HepG2 (cell line): ENCODE results near the gene LRIG1. TPM values are rescaled to one million over a fixed set of nuclear protein-coding genes. Genes with fewer than 3 reads are reported as not detected.

Source experiments
- ATRX ChIP-seq: sonication (generic); formaldehyde crosslinking; IDR thresholded peaks from 2 replicates; pipeline ENCODE4 v1.4.0; 2020; ENCODE audit warnings: missing genetic modification reagents, borderline replicate concordance
- EHMT2 ChIP-seq: fragments of 200-600 bp; sonication (generic); IDR thresholded peaks from 2 replicates; pipeline ENCODE4 v1.7.0; 2017; ENCODE audit warnings: antibody characterized with exemption, low read depth, low read length, borderline replicate concordance
- FOSL2 ChIP-seq: sonication (generic); formaldehyde crosslinking; IDR thresholded peaks from 2 replicates; pipeline ENCODE4 v1.4.0; 2020; ENCODE audit warnings: missing genetic modification reagents
- MIER2 ChIP-seq: IDR thresholded peaks from 2 replicates; pipeline ENCODE4 v1.6.1; 2016; ENCODE audit warnings: missing biosample characterization, missing genetic modification reagents
- SRY ChIP-seq: sonication (generic); formaldehyde crosslinking; IDR thresholded peaks from 2 replicates; pipeline ENCODE4 v1.8.0; 2022; ENCODE audit warnings: mild to moderate bottlenecking, missing genetic modification reagents
- polyA plus RNA-seq, 8 experiments: library from polyadenylated mRNA; depleted of rRNA in 3 of 8; stranded (reverse) in 7 of 8; unstranded in 1 of 8; fragments of >200 nt; fragmentation: Illumina TruSeq in 4 of 8; extraction: Trizol in 4 of 8; gene quantifications; 2 replicates each; pipeline versions ENCODE4 v1.2.1 to v1.2.3, GENCODE V29; 2011 to 2016; ENCODE audit warnings: low read depth in 4 of 8, missing spikeins in 1 of 8, mixed read lengths in 1 of 8; ENCODE audit not compliant: insufficient read depth in 1 of 8
- total RNA-seq, 5 experiments: library from RNA; depleted of rRNA; stranded (reverse); fragments of >200 nt; fragmentation: Illumina TruSeq; extraction: Trizol; gene quantifications; 2 replicates each; pipeline ENCODE4 v1.2.3, GENCODE V29; 2016; ENCODE audit warnings: low read depth in 1 of 5
- TF ChIP-seq, protein P1 (sequence below): sonication (generic); formaldehyde crosslinking; IDR thresholded peaks from 2 replicates; pipeline ENCODE4 v1.4.0; 2020; ENCODE audit warnings: missing genetic modification reagents
- TF ChIP-seq, protein P2 (sequence below): sonication (generic); formaldehyde crosslinking; IDR thresholded peaks from 2 replicates; pipeline ENCODE4 v1.4.0; 2020; ENCODE audit warnings: missing genetic modification reagents, mild to moderate bottlenecking, borderline replicate concordance
- TF ChIP-seq, protein P3 (sequence below): IDR thresholded peaks from 2 replicates; pipeline ENCODE4 v1.6.1; 2016; ENCODE audit warnings: low read depth
- TF ChIP-seq, protein P4 (sequence below): sonication (generic); formaldehyde crosslinking; IDR thresholded peaks from 2 replicates; pipeline ENCODE4 v1.4.0; 2020; ENCODE audit warnings: mild to moderate bottlenecking, missing genetic modification reagents, borderline replicate concordance
- TF ChIP-seq, protein P5 (sequence below): sonication (generic); formaldehyde crosslinking; conservative IDR thresholded peaks from 2 replicates; pipeline ENCODE4 v1.4.0; 2020; ENCODE audit warnings: missing genetic modification reagents
- TF ChIP-seq, protein P6 (sequence below): sonication (generic); formaldehyde crosslinking; IDR thresholded peaks from 2 replicates; pipeline ENCODE4 v1.4.0; 2020; ENCODE audit warnings: mild to moderate bottlenecking, missing genetic modification reagents

LRIG1 gene
- total and polyA plus RNA-seq, 2 of the 13 experiments (the other 11 are each of a cell fraction or from before 2014, with no cell fraction given), result 17.8 to 24.8 TPM

DNA sequence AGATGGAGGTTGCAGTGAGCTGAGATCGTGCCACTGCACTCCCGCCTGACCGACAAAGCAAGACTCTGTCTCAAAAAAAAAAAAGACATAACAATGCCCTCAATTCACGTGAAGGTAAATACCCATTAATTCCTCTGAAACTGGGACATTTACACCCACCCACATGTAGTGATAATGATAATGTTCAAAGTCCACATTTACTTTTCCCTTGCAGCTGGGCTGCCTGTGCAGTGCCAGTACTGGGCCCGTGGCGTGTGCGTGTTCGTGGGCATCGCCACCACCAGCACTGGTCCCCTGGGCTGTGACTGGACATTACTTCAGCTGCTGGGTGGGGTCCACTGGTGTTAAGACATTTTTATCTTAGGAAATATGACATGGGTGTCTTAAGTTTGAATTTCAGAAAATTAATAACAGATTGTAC, 156.4 kb downstream of the LRIG1 start (continued):
- TF ChIP-seq, protein P1, sequence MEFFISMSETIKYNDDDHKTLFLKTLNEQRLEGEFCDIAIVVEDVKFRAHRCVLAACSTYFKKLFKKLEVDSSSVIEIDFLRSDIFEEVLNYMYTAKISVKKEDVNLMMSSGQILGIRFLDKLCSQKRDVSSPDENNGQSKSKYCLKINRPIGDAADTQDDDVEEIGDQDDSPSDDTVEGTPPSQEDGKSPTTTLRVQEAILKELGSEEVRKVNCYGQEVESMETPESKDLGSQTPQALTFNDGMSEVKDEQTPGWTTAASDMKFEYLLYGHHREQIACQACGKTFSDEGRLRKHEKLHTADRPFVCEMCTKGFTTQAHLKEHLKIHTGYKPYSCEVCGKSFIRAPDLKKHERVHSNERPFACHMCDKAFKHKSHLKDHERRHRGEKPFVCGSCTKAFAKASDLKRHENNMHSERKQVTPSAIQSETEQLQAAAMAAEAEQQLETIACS (CRISPR knock-in tag), result no peak
- TF ChIP-seq ATRX (no peak), FOSL2 (no peak), SRY (no peak), MIER2 (CRISPR knock-in tag) (no peak), EHMT2 (no peak)
- TF ChIP-seq, protein P2, sequence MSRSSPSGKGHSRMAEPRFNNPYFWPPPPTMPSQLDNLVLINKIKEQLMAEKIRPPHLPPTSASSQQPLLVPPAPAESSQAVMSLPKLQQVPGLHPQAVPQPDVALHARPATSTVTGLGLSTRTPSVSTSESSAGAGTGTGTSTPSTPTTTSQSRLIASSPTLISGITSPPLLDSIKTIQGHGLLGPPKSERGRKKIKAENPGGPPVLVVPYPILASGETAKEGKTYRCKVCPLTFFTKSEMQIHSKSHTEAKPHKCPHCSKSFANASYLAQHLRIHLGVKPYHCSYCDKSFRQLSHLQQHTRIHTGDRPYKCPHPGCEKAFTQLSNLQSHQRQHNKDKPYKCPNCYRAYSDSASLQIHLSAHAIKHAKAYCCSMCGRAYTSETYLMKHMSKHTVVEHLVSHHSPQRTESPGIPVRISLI, result peak; percentile 74
- TF ChIP-seq, protein P3, sequence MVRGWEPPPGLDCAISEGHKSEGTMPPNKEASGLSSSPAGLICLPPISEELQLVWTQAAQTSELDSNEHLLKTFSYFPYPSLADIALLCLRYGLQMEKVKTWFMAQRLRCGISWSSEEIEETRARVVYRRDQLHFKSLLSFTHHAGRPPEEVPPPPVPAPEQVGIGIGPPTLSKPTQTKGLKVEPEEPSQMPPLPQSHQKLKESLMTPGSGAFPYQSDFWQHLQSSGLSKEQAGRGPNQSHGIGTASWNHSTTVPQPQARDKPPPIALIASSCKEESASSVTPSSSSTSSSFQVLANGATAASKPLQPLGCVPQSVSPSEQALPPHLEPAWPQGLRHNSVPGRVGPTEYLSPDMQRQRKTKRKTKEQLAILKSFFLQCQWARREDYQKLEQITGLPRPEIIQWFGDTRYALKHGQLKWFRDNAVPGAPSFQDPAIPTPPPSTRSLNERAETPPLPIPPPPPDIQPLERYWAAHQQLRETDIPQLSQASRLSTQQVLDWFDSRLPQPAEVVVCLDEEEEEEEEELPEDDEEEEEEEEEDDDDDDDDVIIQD (CRISPR knock-in tag), result peak; percentile 59; the same call in 1 of the 2 replicates
- TF ChIP-seq, protein P4, sequence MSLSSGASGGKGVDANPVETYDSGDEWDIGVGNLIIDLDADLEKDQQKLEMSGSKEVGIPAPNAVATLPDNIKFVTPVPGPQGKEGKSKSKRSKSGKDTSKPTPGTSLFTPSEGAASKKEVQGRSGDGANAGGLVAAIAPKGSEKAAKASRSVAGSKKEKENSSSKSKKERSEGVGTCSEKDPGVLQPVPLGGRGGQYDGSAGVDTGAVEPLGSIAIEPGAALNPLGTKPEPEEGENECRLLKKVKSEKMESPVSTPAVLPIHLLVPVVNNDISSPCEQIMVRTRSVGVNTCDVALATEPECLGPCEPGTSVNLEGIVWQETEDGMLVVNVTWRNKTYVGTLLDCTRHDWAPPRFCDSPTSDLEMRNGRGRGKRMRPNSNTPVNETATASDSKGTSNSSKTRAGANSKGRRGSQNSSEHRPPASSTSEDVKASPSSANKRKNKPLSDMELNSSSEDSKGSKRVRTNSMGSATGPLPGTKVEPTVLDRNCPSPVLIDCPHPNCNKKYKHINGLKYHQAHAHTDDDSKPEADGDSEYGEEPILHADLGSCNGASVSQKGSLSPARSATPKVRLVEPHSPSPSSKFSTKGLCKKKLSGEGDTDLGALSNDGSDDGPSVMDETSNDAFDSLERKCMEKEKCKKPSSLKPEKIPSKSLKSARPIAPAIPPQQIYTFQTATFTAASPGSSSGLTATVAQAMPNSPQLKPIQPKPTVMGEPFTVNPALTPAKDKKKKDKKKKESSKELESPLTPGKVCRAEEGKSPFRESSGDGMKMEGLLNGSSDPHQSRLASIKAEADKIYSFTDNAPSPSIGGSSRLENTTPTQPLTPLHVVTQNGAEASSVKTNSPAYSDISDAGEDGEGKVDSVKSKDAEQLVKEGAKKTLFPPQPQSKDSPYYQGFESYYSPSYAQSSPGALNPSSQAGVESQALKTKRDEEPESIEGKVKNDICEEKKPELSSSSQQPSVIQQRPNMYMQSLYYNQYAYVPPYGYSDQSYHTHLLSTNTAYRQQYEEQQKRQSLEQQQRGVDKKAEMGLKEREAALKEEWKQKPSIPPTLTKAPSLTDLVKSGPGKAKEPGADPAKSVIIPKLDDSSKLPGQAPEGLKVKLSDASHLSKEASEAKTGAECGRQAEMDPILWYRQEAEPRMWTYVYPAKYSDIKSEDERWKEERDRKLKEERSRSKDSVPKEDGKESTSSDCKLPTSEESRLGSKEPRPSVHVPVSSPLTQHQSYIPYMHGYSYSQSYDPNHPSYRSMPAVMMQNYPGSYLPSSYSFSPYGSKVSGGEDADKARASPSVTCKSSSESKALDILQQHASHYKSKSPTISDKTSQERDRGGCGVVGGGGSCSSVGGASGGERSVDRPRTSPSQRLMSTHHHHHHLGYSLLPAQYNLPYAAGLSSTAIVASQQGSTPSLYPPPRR (CRISPR knock-in tag), result no peak
- TF ChIP-seq, protein P5, sequence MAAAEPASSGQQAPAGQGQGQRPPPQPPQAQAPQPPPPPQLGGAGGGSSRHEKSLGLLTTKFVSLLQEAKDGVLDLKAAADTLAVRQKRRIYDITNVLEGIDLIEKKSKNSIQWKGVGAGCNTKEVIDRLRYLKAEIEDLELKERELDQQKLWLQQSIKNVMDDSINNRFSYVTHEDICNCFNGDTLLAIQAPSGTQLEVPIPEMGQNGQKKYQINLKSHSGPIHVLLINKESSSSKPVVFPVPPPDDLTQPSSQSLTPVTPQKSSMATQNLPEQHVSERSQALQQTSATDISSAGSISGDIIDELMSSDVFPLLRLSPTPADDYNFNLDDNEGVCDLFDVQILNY (CRISPR knock-in tag), result no peak
- TF ChIP-seq, protein P6, sequence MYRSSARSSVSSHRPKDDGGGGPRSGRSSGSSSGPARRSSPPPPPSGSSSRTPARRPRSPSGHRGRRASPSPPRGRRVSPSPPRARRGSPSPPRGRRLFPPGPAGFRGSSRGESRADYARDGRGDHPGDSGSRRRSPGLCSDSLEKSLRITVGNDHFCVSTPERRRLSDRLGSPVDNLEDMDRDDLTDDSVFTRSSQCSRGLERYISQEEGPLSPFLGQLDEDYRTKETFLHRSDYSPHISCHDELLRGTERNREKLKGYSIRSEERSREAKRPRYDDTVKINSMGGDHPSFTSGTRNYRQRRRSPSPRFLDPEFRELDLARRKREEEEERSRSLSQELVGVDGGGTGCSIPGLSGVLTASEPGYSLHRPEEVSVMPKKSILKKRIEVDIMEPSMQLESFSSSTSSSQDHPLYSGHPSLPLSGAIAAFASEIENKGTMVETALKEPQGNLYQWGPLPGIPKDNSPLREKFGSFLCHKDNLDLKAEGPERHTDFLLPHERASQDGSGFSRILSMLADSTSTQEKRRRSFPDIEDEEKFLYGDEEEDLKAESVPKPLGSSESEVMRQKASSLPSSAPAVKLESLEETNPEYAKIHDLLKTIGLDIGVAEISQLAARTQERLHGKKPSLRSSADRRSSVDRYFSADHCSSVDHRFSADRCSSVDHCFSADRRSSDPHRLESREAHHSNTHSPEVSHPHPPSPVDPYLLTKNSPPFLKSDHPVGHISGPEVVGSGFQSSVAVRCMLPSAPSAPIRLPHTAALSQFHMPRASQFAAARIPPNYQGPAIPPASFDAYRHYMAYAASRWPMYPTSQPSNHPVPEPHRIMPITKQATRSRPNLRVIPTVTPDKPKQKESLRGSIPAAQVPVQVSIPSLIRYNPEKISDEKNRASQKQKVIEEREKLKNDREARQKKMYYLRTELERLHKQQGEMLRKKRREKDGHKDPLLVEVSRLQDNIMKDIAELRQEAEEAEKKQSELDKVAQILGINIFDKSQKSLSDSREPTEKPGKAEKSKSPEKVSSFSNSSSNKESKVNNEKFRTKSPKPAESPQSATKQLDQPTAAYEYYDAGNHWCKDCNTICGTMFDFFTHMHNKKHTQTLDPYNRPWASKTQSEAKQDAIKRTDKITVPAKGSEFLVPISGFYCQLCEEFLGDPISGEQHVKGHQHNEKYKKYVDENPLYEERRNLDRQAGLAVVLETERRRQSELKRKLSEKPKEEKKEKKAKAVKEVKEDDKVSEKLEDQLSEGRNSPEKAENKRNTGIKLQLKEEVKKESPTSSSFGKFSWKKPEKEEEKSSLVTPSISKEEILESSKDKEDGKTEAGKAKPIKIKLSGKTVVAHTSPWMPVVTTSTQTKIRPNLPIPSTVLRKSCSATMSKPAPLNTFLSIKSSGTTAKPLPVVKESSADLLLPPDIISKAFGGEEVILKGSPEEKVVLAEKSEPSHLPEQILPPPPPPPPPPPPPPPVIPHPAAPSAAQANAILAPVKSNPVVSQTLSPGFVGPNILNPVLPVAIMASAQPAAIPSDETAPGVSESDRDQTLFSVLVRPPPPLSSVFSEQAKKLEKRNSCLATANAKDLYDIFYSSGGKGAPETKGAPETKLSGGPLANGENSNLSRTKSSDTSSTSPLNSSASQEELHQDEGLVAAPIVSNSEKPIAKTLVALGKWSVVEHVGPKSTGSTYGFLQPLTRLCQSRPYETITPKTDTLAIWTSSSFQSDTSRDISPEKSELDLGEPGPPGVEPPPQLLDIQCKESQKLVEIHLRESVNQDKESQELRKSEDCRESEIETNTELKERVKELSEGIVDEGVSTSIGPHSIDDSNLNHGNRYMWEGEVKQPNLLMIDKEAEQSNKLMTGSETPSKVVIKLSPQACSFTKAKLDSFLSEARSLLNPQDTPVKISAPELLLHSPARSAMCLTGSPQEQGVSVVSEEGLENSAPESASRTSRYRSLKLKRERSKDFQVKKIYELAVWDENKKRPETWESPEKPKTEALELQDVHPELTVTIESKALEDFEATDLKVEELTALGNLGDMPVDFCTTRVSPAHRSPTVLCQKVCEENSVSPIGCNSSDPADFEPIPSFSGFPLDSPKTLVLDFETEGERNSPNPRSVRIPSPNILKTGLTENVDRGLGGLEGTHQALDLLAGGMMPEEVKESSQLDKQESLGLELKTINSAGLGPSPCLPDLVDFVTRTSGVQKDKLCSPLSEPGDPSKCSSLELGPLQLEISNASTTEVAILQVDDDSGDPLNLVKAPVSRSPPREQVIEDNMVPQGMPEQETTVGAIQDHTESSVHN, result no peak
